GM12891 (cell line): ENCODE data around the gene NECAP2.

Source experiments
- POLR2A ChIP-seq: IDR thresholded peaks from 2 replicates; pipeline ENCODE4 v1.6.1; 2011; ENCODE audit warnings: low read depth, low read length, control low read depth
- POLR2AphosphoS5 ChIP-seq: IDR thresholded peaks from 2 replicates; pipeline ENCODE4 v1.6.1; 2011; ENCODE audit warnings: low read depth, low read length, control low read depth
- TAF1 ChIP-seq: IDR thresholded peaks from 2 replicates; pipeline ENCODE4 v1.6.1; 2011; ENCODE audit warnings: low read depth, low read length, control low read depth

- no peak for TF ChIP-seq POLR2AphosphoS5
- no peak for TF ChIP-seq POLR2A
- peak; percentile 27; the same call in 1 of the 2 replicates for TF ChIP-seq TAF1
These were observed 11.5 kb downstream of the NECAP2 start for GRCh38 chr1:16451841-16452528.
